Measurements from ENCODE around the gene RDX.
A peak's percentile ranks its signal among the peaks of the same experiment; 100 is the strongest.
"Not testable (repeated sequence)": the region's sequence is repeated elsewhere in the genome, so short reads cannot be mapped to it uniquely, and the experiment has no call there.

RDX gene

GRCh38 chr11:110305169-110306018 is 9.0 kb upstream of the RDX start:
- DNase-seq (ENCODE audit: low read depth in 1 of 2, low spot score in 1 of 2), result no peak

DNA sequence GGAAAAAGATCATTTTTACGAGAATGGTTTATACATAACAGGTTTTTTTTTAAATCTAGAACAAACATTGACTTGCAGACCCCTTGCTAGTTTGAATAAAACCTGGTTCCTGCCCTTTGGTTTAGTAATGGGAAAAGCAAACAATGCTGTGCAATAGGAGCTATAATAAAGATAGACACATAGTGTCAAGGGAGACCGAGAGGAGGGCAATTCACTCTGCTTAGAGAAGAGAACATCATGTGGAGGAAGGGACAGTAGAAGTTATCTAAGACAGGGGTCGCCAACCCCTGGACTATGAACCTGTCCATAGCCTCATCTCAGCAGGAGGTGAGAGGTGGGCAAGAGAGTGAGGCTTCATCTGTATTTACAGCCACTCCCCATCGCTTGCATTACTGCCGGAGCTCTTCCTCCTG is 7.0 kb upstream of the RDX start:
- DNase-seq (ENCODE audit: low read depth in 1 of 2, low spot score in 1 of 2), result no peak

DNA sequence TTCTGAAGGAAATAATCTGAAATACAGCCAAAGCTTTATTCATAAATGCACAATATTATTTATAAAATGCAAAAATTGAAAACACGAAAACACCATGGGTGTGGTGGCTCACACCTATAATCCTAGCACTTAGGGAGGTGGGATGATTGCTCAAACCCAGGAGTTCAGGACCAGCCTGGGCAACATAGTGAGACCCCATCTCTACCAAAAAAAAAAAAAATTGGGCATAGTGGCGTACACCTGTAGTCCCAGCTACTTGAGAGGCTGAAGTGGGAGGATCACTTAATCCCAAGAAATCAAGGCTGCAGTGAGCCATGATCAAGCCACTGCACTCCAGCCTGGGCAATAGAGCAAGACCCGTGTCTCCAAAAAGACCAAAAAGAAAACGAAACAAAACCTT is 5.2 kb upstream of the RDX start:
- no peak for DNase-seq (ENCODE audit: low read depth in 1 of 2, low spot score in 1 of 2)

DNA sequence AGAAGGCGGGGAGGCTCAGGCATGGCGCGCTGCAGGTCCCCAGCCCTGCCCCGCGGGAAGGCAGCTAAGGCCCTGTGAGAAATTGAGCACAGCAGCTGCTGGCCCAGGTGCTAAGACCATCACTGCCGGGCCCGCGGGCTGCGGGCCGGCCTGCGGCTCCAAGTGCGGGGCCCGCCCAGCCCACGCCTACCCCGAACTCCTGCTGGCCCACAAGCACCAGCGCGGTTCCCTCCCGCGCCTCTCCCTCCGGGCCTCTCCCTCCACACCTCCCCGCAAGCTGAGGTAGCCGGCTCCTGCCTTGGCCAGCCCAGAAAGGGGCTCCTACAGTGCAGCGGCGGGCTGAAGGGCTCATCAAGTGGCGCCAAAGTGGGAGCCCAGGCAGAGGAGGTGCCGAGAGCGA is 4.6 kb upstream of the RDX start:
- no peak for DNase-seq (ENCODE audit: low read depth in 1 of 2, low spot score in 1 of 2)

- DNase-seq (ENCODE audit: low read depth in 1 of 2, low spot score in 1 of 2), result no peak
Observed at GRCh38 chr11:110299006-110299785, 2.8 kb upstream of the RDX start.

DNA sequence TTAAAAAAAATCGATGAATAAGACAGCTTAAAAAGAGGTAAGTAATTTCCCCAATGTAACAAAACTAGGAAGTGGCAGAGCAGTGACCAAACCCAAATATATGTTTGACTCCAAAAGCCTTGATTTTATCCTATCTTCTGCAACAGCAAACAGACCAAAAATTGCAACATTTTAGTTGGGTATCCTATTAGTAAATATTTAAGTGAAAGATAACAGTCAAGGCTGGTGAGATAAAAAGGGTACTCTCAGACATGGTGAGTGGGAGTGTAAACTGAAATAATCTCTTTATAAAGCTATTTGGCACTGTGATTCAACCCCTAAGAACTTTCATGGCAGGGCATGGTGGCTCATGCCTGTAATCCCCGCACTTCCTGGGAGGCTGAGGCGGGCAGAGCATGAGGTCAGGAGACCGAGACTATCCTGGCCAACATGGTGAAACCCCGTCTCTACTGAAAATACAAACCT is 1.9 kb upstream of the RDX start:
- DNase-seq (ENCODE audit: low read depth in 1 of 2, low spot score in 1 of 2), result no peak

- DNase-seq (ENCODE audit: low read depth in 1 of 2, low spot score in 1 of 2), result no peak
Observed at GRCh38 chr11:110297726-110298300, 1.4 kb upstream of the RDX start.

DNA sequence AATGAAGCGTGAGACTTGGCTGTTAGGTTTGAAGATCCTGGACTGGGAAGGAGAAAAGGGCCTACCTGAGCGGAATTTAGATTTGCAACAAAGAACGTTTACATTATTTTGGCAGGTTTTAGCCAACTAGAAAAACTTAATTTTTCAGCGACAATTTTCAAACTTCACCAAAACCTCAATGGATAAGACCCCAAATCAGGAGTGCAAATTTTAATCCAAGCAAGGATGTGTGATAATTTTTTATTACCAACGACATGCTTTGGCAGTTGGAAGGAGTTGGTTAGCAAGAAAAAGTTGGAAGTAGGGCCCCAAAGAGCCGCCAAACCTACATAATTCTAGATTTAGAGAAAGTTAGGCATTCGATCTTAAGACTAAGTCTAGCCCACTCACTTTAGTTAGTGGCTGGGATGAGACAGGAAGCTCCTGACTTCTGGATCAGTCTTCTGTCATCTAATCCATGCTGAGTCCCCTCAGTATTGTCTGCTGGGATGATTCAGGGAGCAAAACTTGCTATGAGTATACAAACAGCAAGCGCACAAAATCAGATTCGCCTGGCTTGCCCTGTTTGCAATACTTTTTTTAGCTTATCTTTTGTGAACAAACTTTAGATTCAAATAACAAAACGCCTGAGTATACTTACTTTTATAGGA is 787 bp upstream of the RDX start:
- no peak for DNase-seq (ENCODE audit: low read depth in 1 of 2, low spot score in 1 of 2)

DNA sequence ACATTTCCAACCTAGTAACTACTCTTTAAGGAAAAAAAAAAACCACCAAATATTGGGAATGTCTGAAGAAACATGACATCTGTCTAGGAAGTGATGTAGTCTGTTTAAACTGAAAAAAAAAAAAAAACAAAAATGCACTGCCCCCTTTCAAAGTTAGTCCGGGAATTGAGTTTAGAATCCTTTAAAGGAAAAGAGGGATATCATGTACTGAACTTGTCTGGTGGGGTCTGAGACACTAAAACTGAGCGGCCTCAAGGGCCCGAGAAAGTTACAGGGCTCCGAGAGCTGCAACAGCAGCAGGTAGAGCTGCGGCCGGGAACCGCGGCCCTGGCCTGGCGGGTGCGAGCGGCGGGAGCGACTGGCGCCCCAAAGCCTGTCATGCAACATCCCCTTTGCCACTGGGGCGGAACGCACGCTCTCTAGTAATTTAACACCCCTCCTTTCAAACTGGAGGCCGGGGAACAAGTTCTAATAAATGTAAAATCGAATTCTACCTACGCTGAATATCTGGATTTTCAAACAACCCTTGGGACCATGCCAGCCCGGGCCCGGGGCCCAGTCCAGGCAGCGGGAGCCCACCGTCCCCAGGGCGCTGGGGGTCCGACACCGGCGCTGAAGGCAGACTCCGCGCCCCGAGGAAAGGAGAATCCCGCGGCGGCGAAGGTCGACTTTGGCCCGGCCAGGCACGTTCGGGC is 736 bp downstream of the RDX start:
- DNase-seq (ENCODE audit: low read depth in 1 of 2, low spot score in 1 of 2), result peak; percentile 21 to 24

DNA sequence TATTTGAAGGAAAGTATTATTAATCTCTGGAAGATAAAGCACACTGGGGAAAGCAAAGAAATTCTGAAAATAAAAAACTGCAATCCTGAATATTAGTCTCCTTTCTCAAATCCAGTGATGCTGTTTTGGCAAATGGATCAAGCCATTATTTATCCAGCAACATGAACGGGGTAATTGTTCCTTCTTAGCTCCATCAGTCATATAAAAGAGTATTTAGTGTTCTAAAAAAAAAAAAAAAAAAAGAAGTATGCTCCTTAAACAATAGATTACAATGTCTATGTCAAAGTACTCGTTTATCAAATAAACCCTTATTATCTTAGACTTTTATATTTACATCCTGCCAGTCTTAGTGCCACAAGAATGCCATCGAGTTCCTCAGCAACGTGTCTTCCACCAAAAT is 1.3 kb downstream of the RDX start:
- no peak for DNase-seq (ENCODE audit: low read depth in 1 of 2, low spot score in 1 of 2)

DNA sequence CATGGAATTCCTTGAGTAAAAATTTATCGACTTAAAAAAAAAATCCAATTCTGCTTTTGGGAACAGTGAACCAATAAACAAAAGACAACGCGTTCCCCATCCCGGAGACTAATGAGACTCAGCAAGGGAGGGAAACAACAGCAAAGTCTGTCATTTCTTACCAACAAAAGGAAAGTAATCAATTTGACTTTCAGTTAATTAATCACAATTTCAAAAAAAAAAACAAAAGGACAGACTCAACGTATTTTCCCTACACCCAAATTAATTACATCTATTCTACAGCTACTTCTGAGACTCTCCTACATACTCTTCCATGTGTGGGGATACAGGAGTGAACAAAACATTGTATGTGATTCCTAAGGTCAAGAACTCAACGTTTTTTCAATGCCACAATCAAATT is 1.9 kb downstream of the RDX start:
- DNase-seq (ENCODE audit: low read depth in 1 of 2, low spot score in 1 of 2), result no peak

GRCh38 chr11:110293389-110293788 is 3.0 kb downstream of the RDX start:
- DNase-seq (ENCODE audit: low read depth in 1 of 2, low spot score in 1 of 2), result no peak

- DNase-seq (ENCODE audit: low read depth in 1 of 2, low spot score in 1 of 2), result not testable (repeated sequence)
Observed at GRCh38 chr11:110292146-110292545, 4.3 kb downstream of the RDX start.

DNA sequence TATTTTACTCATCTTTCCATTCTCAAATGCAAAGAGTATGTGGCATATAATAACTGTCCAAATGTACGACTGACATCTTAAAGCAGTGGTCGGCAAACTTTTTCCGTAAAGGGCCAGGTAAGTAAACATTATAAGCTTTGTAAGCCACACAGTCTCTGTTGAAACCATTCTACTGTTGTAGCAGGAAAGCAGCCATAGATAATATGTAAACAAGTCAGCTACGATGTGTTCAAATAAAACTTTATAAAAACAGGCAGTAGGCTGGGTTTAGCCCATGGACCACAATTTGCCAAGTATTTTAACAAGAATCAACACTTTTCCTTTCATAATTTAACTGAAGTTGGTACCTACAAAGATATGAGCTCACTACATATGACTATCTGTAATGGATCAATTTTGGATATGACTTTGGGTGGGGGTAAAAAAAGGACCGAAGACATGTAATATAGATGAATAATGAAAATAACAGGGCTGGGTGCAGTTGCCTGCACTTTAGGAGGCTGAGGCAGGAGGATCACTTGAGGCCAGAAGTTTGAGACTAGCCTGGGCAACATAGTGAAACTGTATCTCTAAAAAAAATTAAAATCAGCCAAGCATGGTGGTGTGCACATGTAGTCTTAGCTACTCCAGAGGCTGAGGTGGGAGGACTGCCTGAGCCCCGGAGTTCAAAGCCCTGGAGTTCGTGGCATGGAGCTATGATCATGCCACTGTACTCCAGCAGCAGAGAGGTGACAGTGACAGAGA is 5.7 kb downstream of the RDX start:
- no peak for DNase-seq (ENCODE audit: low read depth in 1 of 2, low spot score in 1 of 2)

DNA sequence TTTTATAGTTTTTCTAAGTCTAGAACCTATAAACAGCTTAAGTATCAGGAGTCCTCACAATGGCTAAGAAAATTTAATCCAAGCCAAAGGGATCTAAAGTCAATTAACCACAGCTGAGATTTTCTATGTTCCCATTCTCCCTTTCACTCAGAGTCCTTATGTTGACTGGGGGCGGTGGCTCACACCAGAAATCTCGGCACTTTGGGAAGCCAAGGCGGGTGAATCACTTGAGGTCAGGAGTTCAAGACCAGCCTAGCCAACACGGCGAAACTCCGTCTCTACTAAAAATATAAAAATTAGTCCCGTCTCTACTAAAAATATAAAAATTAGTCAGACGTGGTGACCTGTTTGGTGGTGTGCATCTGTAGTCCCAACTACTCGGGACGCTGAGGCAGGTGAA is 6.9 kb downstream of the RDX start:
- DNase-seq (ENCODE audit: low read depth in 1 of 2, low spot score in 1 of 2), result no peak

DNA sequence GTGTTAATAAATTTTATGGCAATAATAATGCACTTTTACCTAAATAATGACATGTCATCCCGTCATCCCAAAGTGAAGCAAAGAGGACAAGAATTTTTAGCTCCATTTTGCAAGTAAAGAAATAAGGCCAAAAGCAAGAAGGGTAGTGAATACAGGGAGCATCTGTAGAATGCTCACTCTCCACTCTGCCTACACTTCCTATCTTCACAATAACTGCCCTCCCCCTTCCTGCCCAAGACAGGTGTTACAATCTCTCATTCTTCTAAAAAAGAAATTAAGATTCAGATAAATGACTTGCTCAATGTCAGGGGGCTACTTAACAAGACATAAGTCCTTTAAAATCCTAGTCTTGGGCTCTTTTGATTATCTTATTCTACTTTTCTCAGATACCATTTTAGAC is 8.9 kb downstream of the RDX start:
- no peak for DNase-seq (ENCODE audit: low read depth in 1 of 2, low spot score in 1 of 2)

DNA sequence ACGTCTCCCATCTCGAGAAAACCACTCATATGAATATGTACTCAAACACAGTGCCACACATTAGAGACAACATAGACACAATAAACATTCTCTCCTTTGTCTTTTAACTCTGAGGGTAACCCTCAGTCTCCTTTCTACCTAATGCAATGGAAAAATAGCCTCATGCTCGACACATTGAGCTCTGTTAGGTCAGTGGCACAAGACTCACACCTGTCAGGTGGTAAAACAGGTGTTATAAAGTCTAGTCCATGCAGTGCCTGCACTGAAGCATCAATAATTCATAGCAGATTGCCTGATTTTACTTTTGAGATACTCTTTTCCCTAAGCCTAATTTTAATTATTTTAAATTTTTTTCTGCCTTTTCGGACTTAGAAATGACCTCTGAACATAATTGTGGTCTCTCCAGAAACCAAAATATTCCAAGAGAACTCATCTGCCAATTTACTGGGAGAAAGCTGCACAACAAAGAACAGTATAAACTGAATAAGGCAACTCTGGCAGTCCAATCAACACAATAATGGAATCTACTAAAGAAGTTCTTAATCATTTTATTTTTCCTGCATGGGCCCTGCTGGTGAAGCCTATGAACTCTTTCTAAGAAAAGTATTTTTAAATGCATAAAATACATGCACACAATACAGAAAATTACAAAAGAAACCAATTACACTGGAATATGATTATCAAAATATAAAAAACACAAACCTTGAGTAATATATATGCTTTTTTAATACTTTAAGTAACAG is 9.9 kb downstream of the RDX start:
- no peak for DNase-seq (ENCODE audit: low read depth in 1 of 2, low spot score in 1 of 2)

GRCh38 chr11:110283862-110284261 is 12.6 kb downstream of the RDX start:
- no peak for DNase-seq (ENCODE audit: low read depth in 1 of 2, low spot score in 1 of 2)

DNA sequence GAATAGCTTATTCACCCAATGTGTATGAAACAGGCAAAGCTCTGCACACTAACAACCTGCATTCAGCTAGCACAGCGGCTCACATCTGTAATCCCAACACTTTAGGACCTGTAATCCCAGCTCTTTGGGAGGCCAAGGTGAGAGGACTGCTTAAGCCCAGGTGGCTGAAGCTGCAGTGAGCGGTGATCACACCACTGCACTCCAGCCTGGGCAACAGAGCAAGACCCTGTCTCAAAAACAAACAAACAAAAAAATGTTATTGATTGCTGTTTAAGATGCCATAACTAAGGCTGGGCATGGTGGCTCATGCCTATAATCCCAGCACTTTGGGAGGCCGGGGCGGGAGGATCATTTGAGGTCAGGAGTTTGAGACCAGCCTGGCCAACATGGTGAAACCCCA is 15.8 kb downstream of the RDX start:
- DNase-seq (ENCODE audit: low read depth in 1 of 2, low spot score in 1 of 2), result not testable (repeated sequence)

- DNase-seq (ENCODE audit: low read depth in 1 of 2, low spot score in 1 of 2), result no peak
Observed at GRCh38 chr11:110279881-110280280, 16.5 kb downstream of the RDX start.

All from activated CD4-positive, alpha-beta T cell treated with anti-CD3 and anti-CD28 coated beads, Interleukin-2, amount 50 U/mL, for 24 hours (primary cell).